Tibial nerve (tissue), 4 donors: ENCODE data around the gene ZG16B. TPM values are rescaled to one million over a fixed set of nuclear protein-coding genes. Genes with fewer than 3 reads are reported as not detected.
A peak's percentile ranks its signal among the peaks of the same experiment; 100 is the strongest.

ENCODE experiments used
- DNase-seq, 2 donors: peaks; one replicate each; pipeline ENCODE4 v3.0.0-alpha.2; 2019; ENCODE audit warnings: low spot score in 2 of 2
- H3K27ac ChIP-seq, 4 donors: fragments of 200-600 bp; sonication (generic) in 3 of 4; one replicate each; pipeline ENCODE4 v1.5.1; 2017 to 2019; ENCODE audit warnings: mild to moderate bottlenecking in 1 of 4
- H3K27me3 ChIP-seq, 2 donors: fragments of 200-600 bp; sonication (generic) in 1 of 2; one replicate each; pipeline versions ENCODE4 v1.5.1 to v1.6.0; 2017 to 2019
- H3K36me3 ChIP-seq, 3 donors: fragments of 200-600 bp; sonication (generic); one replicate each; pipeline ENCODE4 v1.5.1; 2018 to 2019
- H3K4me1 ChIP-seq, 4 donors: fragments of 200-600 bp; sonication (generic) in 3 of 4; one replicate each; pipeline ENCODE4 v1.5.1; 2017 to 2019
- H3K4me3 ChIP-seq, 4 donors: fragments of 200-600 bp; sonication (generic) in 3 of 4; one replicate each; pipeline ENCODE4 v1.5.1; 2017 to 2019; ENCODE audit warnings: mild to moderate bottlenecking in 1 of 4, moderate library complexity in 1 of 4
- H3K9me3 ChIP-seq, 4 donors: fragments of 200-600 bp; sonication (generic) in 3 of 4; one replicate each; pipeline ENCODE4 v1.5.1; 2017 to 2019
- CTCF ChIP-seq, 5 experiments: fragments of 200-600 bp in 3 of 5; fragments of 450-650 bp in 2 of 5; sonication (generic) in 3 of 5; IDR thresholded peaks; one replicate each; pipeline ENCODE4 v1.5.1; 2016 to 2019; ENCODE audit warnings: antibody characterized with exemption in 5 of 5, mild to moderate bottlenecking in 3 of 5, moderate library complexity in 2 of 5
- EP300 ChIP-seq, 2 donors: sonication (generic); formaldehyde crosslinking; IDR thresholded peaks; one replicate each; pipeline ENCODE4 v1.6.1; 2017; ENCODE audit warnings: antibody characterized with exemption in 2 of 2, mild to moderate bottlenecking in 1 of 2
- POLR2A ChIP-seq, 2 donors: fragments of 450-650 bp; IDR thresholded peaks; one replicate each; pipeline ENCODE4 v1.6.1; 2017; ENCODE audit warnings: antibody characterized with exemption in 2 of 2, mild to moderate bottlenecking in 2 of 2, moderate library complexity in 2 of 2
- WGBS, 2 donors: methylation state at CpG; one replicate each; pipeline ENCODE4 v1.1.5; 2018; 5-methylcytosine and 5-hydroxymethylcytosine counted together
- total RNA-seq, 4 donors: library from RNA; depleted of rRNA; stranded (reverse); fragments of >200 nt; gene quantifications; one replicate each; pipeline ENCODE4 v1.1.0, GENCODE V29; 2016

The ZG16B gene
- total RNA-seq, 4 donors from 2014 or later: not detected

GRCh38 chr16:2821487-2822157 is 8.5 kb upstream of the ZG16B start:
- no peaks in the 10 kb centered on the region for H3K4me1 ChIP-seq
- TF ChIP-seq CTCF (IDR thresholded peaks at IDR 0.05) (no peak), POLR2A (IDR thresholded peaks at IDR 0.05) (no peak), EP300 (IDR thresholded peaks at IDR 0.05) (no peak)
- peaks cover 0 to 39% of the 10 kb centered on the region in 2 donors for H3K27me3 ChIP-seq
- H3K27ac ChIP-seq: no peak overlapping the region
- 77 to 80% methylated on average over 9 of the region's 9 CpGs for WGBS, 2 donors
- no peaks in the 10 kb centered on the region for H3K9me3 ChIP-seq
- no peak overlapping the region for H3K4me3 ChIP-seq
- H3K36me3 ChIP-seq: no peaks in the 10 kb centered on the region
- DNase-seq: peak in 1 of 2 donors; percentile 7

- Histone ChIP-seq H3K36me3 (no peaks in the 10 kb centered on the region), H3K4me1 (no peaks in the 10 kb centered on the region), H3K9me3 (no peaks in the 10 kb centered on the region), H3K27ac (no peak overlapping the region), H3K27me3 (peaks cover 0 to 44% of the 10 kb centered on the region in 2 donors), H3K4me3 (no peak overlapping the region)
- DNase-seq: peak in 1 of 2 donors; percentile 1
- WGBS, 2 donors: 68 to 80% methylated on average over 8 of the region's 8 CpGs
- TF ChIP-seq EP300 (IDR thresholded peaks at IDR 0.05) (no peak), CTCF (IDR thresholded peaks at IDR 0.05) (no peak)
Measured at GRCh38 chr16:2822158-2822495, 8.0 kb upstream of the ZG16B start.

- WGBS, 2 donors: 51 to 52% methylated on average over 4 of the region's 4 CpGs
- no peak for DNase-seq
- H3K4me1 ChIP-seq: no peaks in the 10 kb centered on the region
- no peaks in the 10 kb centered on the region for H3K36me3 ChIP-seq
- no peak overlapping the region for H3K4me3 ChIP-seq
- no peak for TF ChIP-seq CTCF (IDR thresholded peaks at IDR 0.05)
- no peak for TF ChIP-seq EP300 (IDR thresholded peaks at IDR 0.05)
- no peak for TF ChIP-seq POLR2A (IDR thresholded peaks at IDR 0.05)
- H3K9me3 ChIP-seq: no peaks in the 10 kb centered on the region
- peaks cover 0 to 43% of the 10 kb centered on the region in 2 donors for H3K27me3 ChIP-seq
- H3K27ac ChIP-seq: no peak overlapping the region
Measured at GRCh38 chr16:2822496-2822895, 7.6 kb upstream of the ZG16B start.

DNA sequence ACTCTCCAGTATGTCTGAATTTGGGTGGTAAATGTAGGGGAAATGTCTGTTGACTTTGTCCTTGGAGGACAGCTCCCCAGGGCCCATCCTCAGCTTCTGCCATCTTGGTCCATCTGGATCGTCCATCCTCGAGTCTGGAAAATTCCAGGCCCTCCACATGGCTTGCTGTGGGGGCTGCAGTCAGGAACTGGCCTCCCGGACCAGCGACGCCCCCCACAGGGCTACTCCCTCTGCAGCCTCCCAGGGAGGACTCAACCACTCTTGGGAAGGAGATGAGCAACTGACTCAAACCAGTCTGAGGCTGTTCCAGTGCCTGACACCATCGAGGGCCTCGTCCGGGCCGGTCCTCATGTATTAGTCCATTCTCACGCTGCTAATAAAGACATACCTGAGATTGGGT is 5.5 kb upstream of the ZG16B start:
- H3K4me1 ChIP-seq: no peaks in the 10 kb centered on the region
- H3K36me3 ChIP-seq: no peaks in the 10 kb centered on the region
- no peak overlapping the region for H3K27ac ChIP-seq
- H3K27me3 ChIP-seq: peaks cover 0 to 33% of the 10 kb centered on the region in 2 donors
- no peak for TF ChIP-seq CTCF (IDR thresholded peaks at IDR 0.05)
- no peak for TF ChIP-seq POLR2A (IDR thresholded peaks at IDR 0.05)
- TF ChIP-seq EP300 (IDR thresholded peaks at IDR 0.05): no peak
- peak in 1 of 2 donors; percentile 8 for DNase-seq
- whole genome bisulfite sequencing, 2 donors: 72 to 84% methylated on average over 10 of the region's 10 CpGs
- no peak overlapping the region for H3K4me3 ChIP-seq
- H3K9me3 ChIP-seq: no peaks in the 10 kb centered on the region

- TF ChIP-seq POLR2A (IDR thresholded peaks at IDR 0.05) (no peak), EP300 (IDR thresholded peaks at IDR 0.05) (no peak), CTCF (IDR thresholded peaks at IDR 0.05) (no peak)
- Histone ChIP-seq H3K4me1 (no peaks in the 10 kb centered on the region), H3K27me3 (peaks cover 0 to 33% of the 10 kb centered on the region in 2 donors), H3K36me3 (no peaks in the 10 kb centered on the region), H3K4me3 (no peak overlapping the region), H3K9me3 (no peaks in the 10 kb centered on the region), H3K27ac (no peak overlapping the region)
- peak in 1 of 2 donors; percentile 10 for DNase-seq
- WGBS, 2 donors: 82 to 83% methylated on average over 16 to 26 of the region's 26 CpGs
Measured at GRCh38 chr16:2825049-2825742, 4.9 kb upstream of the ZG16B start.
